OCI-LY1 (cell line): ENCODE measurements around the gene DLG1.

ENCODE experiments used
- H2AFZ ChIP-seq: fragments of 200-600 bp; sonication (generic), shearing (Covaris generic); 2 replicates; pipeline ENCODE4 v1.6.0; 2014; ENCODE audit warnings: antibody characterized with exemption, mild to moderate bottlenecking, low read length
- H3F3A ChIP-seq: fragments of 200-600 bp; sonication (generic), shearing (Covaris generic); 2 replicates; pipeline ENCODE4 v1.6.0; 2014; ENCODE audit warnings: mild to moderate bottlenecking, antibody characterized with exemption, low read length, moderate library complexity; ENCODE audit not compliant: insufficient read depth
- H3K27ac ChIP-seq: fragments of 200-600 bp; sonication (generic); 2 replicates; pipeline ENCODE4 v1.5.1; 2014; ENCODE audit warnings: low read length, mixed run types, mild to moderate bottlenecking, low read depth; ENCODE audit not compliant: poor library complexity, severe bottlenecking
- H3K27me3 ChIP-seq: fragments of 200-600 bp; sonication (generic); 2 replicates; pipeline ENCODE4 v1.6.0; 2014; ENCODE audit warnings: antibody characterized with exemption, mild to moderate bottlenecking, low read length, moderate library complexity; ENCODE audit not compliant: insufficient read depth
- H3K36me3 ChIP-seq: fragments of 200-600 bp; sonication (generic); 2 replicates; pipeline ENCODE4 v1.6.1; 2014; ENCODE audit warnings: mild to moderate bottlenecking, antibody characterized with exemption, low read length, moderate library complexity, mixed read lengths; ENCODE audit not compliant: insufficient read depth
- H3K4me1 ChIP-seq: fragments of 200-600 bp; sonication (generic); 2 replicates; pipeline ENCODE4 v1.5.1; 2014; ENCODE audit warnings: mild to moderate bottlenecking, low read length, moderate library complexity; ENCODE audit not compliant: insufficient read depth, severe bottlenecking
- H3K4me2 ChIP-seq: fragments of 200-600 bp; sonication (generic), shearing (Covaris generic); 2 replicates; pipeline ENCODE4 v1.6.1; 2014; ENCODE audit warnings: low read length
- H3K4me3 ChIP-seq: fragments of 200-600 bp; sonication (generic); 2 replicates; pipeline ENCODE4 v1.5.1; 2014; ENCODE audit warnings: low read length, low read depth, mild to moderate bottlenecking, mixed read lengths; ENCODE audit not compliant: poor library complexity, severe bottlenecking
- H3K79me2 ChIP-seq: fragments of 200-600 bp; shearing (Covaris generic); 2 replicates; pipeline ENCODE4 v1.6.1; 2016; ENCODE audit warnings: mixed run types, low read length, mixed read lengths; ENCODE audit not compliant: insufficient read depth
- H3K9ac ChIP-seq: fragments of 200-600 bp; sonication (generic), shearing (Covaris generic); 2 replicates; pipeline ENCODE4 v1.6.1; 2014; ENCODE audit warnings: mild to moderate bottlenecking, low read length, mixed read lengths
- H3K9me2 ChIP-seq: fragments of 200-600 bp; sonication (generic), shearing (Covaris generic); 2 replicates; pipeline ENCODE4 v1.6.1; 2014; ENCODE audit warnings: low read depth, mild to moderate bottlenecking, low read length, mixed read lengths
- H3K9me3 ChIP-seq: fragments of 200-600 bp; shearing (Covaris generic); 2 replicates; pipeline ENCODE4 v1.6.1; 2014; ENCODE audit warnings: low read length, mixed read lengths
- H4K20me1 ChIP-seq: fragments of 200-600 bp; sonication (generic), shearing (Covaris generic); 2 replicates; pipeline ENCODE4 v1.6.0; 2016; ENCODE audit warnings: mild to moderate bottlenecking, low read length; ENCODE audit not compliant: insufficient read depth
- CTCF ChIP-seq: fragments of 200-600 bp; sonication (generic), shearing (Covaris generic); IDR thresholded peaks from 2 replicates; pipeline ENCODE4 v1.5.1; 2017; ENCODE audit warnings: mild to moderate bottlenecking, antibody characterized with exemption, low read length, moderate library complexity, mixed read lengths
- EZH2 ChIP-seq: fragments of 200-600 bp; sonication (generic), shearing (Covaris generic); IDR thresholded peaks from 2 replicates; pipeline ENCODE4 v1.8.0; 2017; ENCODE audit warnings: borderline replicate concordance, mixed run types, mild to moderate bottlenecking, antibody characterized with exemption, low read length, moderate library complexity, mixed read lengths

DLG1 gene

DNA sequence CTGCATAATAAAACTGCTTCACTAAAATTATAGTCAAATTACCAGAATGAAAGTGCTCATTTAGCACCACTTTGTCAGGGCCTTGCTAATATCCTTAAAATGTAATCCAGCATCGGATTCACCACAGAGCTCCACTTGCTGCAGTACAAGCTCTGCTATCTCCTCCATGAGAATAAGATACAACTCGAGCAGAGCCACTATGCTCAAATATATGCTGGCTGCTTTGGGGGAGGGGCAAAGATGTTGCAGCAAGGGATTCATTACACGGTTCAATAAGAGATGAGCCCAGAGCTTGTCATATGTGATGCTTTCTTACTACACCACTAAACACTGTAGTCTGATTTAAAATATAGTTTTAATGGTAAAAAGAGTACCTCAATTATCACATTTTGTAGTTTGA is 72.2 kb downstream of the DLG1 start:
- no peaks in the 10 kb centered on the region for H3K9me2 ChIP-seq
- H3K27ac ChIP-seq: no peak overlapping the region
- no peaks in the 10 kb centered on the region for H3K27me3 ChIP-seq
- peaks cover 19% of the 10 kb centered on the region for H3K4me1 ChIP-seq
- H3K4me3 ChIP-seq: no peak overlapping the region
- H3K9ac ChIP-seq: no peak overlapping the region
- H3K9me3 ChIP-seq: no peaks in the 10 kb centered on the region
- H3K4me2 ChIP-seq: no peak overlapping the region
- TF ChIP-seq CTCF: no peak
- no peak for TF ChIP-seq EZH2
- peaks cover 3% of the 10 kb centered on the region; the same call in 1 of the 2 replicates for H3K36me3 ChIP-seq
- no peak overlapping the region for H2AFZ ChIP-seq
- H3K79me2 ChIP-seq: peaks cover 65% of the 10 kb centered on the region
- H3F3A ChIP-seq: 0 out of 2 replicates have a peak, but pooled peaks cover 2% of the 10 kb centered on the region
- no peaks in the 10 kb centered on the region for H4K20me1 ChIP-seq

- H3K9me2 ChIP-seq: no peaks in the 10 kb centered on the region
- no peaks in the 10 kb centered on the region for H4K20me1 ChIP-seq
- no peak overlapping the region for H2AFZ ChIP-seq
- H3F3A ChIP-seq: no peaks in the 10 kb centered on the region
- H3K9me3 ChIP-seq: no peaks in the 10 kb centered on the region
- peaks cover 19% of the 10 kb centered on the region for H3K4me1 ChIP-seq
- H3K27me3 ChIP-seq: no peaks in the 10 kb centered on the region
- no peak overlapping the region for H3K27ac ChIP-seq
- H3K9ac ChIP-seq: no peak overlapping the region
- TF ChIP-seq CTCF: no peak
- no peak for TF ChIP-seq EZH2
- H3K79me2 ChIP-seq: peaks cover 65% of the 10 kb centered on the region
- H3K4me3 ChIP-seq: no peak overlapping the region
- H3K36me3 ChIP-seq: no peaks in the 10 kb centered on the region
- no peak overlapping the region for H3K4me2 ChIP-seq
Measured at GRCh38 chr3:197225579-197225978, 72.8 kb downstream of the DLG1 start.

GRCh38 chr3:197224034-197224444 is 74.4 kb downstream of the DLG1 start:
- Histone ChIP-seq H3K4me1 (peaks cover 19% of the 10 kb centered on the region), H3K9me2 (no peaks in the 10 kb centered on the region), H3K27ac (no peak overlapping the region), H4K20me1 (no peaks in the 10 kb centered on the region), H3F3A (no peaks in the 10 kb centered on the region), H2AFZ (no peak overlapping the region), H3K9ac (no peak overlapping the region), H3K9me3 (no peaks in the 10 kb centered on the region), H3K36me3 (no peaks in the 10 kb centered on the region), H3K4me2 (no peak overlapping the region), H3K4me3 (no peak overlapping the region), H3K27me3 (no peaks in the 10 kb centered on the region), H3K79me2 (peaks cover 58% of the 10 kb centered on the region)
- TF ChIP-seq EZH2 (no peak), CTCF (peak; percentile 85)
